ENCODE data around the gene RAVER2. TPM values are rescaled to one million over a fixed set of nuclear protein-coding genes. Genes with fewer than 3 reads are reported as not detected.

The RAVER2 gene
- total and polyA plus RNA-seq, 2 experiments from 2014 or later, result 7.8 to 24.6 TPM

GRCh38 chr1:64867266-64867665, 122.4 kb downstream of the RAVER2 start:
- DNase-seq (ENCODE audit: low spot score) (no peak), ATAC-seq (no peak)
- H3K36me3 ChIP-seq (ENCODE audit: insufficient read depth), result 0 out of 2 replicates have a peak, but pooled peaks cover 4% of the 10 kb centered on the region
- Mint-ChIP-seq H3K4me3 (no peak overlapping the region), H3K27ac (no peak overlapping the region), H3K9me3 (no peaks in the 10 kb centered on the region), H3K36me3 (ENCODE audit: low read depth) (peaks cover 29% of the 10 kb centered on the region), H3K27me3 (ENCODE audit: insufficient read depth, low read depth, poor library complexity) (no peaks in the 10 kb centered on the region), H3K4me1 (no peaks in the 10 kb centered on the region)
- no peaks in the 10 kb centered on the region for H4K20me1 ChIP-seq (replicated peaks; ENCODE audit: insufficient read depth)
- no peaks in the 10 kb centered on the region for H3K4me1 ChIP-seq (ENCODE audit: insufficient read depth)
- no peaks in the 10 kb centered on the region for H3K27me3 ChIP-seq (ENCODE audit: insufficient read depth)
- H3K4me3 ChIP-seq, result no peak overlapping the region
- H3K79me2 ChIP-seq (replicated peaks; ENCODE audit: insufficient read depth), result no peaks in the 10 kb centered on the region
- no peak overlapping the region for H3K4me2 ChIP-seq
- H3F3A ChIP-seq (replicated peaks; ENCODE audit: low read depth), result no peaks in the 10 kb centered on the region
- no peak overlapping the region for H3K27ac ChIP-seq (ENCODE audit: low read depth)
- no peak overlapping the region for H2AFZ ChIP-seq
- H3K9me2 ChIP-seq (ENCODE audit: insufficient read depth), result 0 out of 2 replicates have a peak, but pooled peaks cover 3% of the 10 kb centered on the region
- no peak for TF ChIP-seq EZH2phosphoT487 (IDR thresholded peaks at IDR 0.05; ENCODE audit: unreplicated experiment)
- TF ChIP-seq POLR2AphosphoS5 (IDR thresholded peaks at IDR 0.05; ENCODE audit: low read depth), result no peak
- TF ChIP-seq STAT1 (IDR thresholded peaks at IDR 0.05; ENCODE audit: unreplicated experiment), result no peak
- TF ChIP-seq REST (IDR thresholded peaks at IDR 0.05; ENCODE audit: unreplicated experiment), result no peak
- no peak for TF ChIP-seq EZH2 (IDR thresholded peaks at IDR 0.05; ENCODE audit: low read depth, unreplicated experiment)
- TF ChIP-seq CREB1 (CRISPR knock-in tag; IDR thresholded peaks at IDR 0.05; ENCODE audit: low read depth), result no peak
- no peak for TF ChIP-seq ZNF331 (CRISPR knock-in tag; IDR thresholded peaks at IDR 0.05; ENCODE audit: low read depth)
- TF ChIP-seq ZNF462 (CRISPR knock-in tag; IDR thresholded peaks at IDR 0.05), result no peak
- TF ChIP-seq JUNB (IDR thresholded peaks at IDR 0.05; ENCODE audit: unreplicated experiment), result no peak
- no peak for TF ChIP-seq CTCF (conservative IDR thresholded peaks at IDR 0.05; ENCODE audit: low read depth in 2 of 2)
- TF ChIP-seq NANOG (IDR thresholded peaks at IDR 0.05; ENCODE audit: borderline replicate concordance), result no peak
- no peak for TF ChIP-seq ZNF114 (CRISPR knock-in tag; IDR thresholded peaks at IDR 0.05)
- TF ChIP-seq ETS1 (IDR thresholded peaks at IDR 0.05), result no peak

All from GM23338 (cell line).